WTC11 (cell line): ENCODE measurements around the gene EIF4G3. TPM values are rescaled to one million over a fixed set of nuclear protein-coding genes. Genes with fewer than 3 reads are reported as not detected.

Source experiments
- ATAC-seq: fragments of 200-7000 bp; cut with Tn5 transposase; 2 replicates; pipeline ENCODE4 v1.10.0; 2021; ENCODE audit warnings: mild to moderate bottlenecking, moderate library complexity
- CTCF ChIA-PET: fragments of 300-600 bp; sonication (Branson Sonifier 250); formaldehyde crosslinking; loops from one replicate; lab custom pipeline; 2021; ENCODE audit warnings: antibody characterized with exemption; lab: Charles Lee
- POLR2A ChIA-PET: fragments of 350-600 bp; sonication (Branson Sonifier 250); formaldehyde crosslinking; loops from one replicate; lab custom pipeline; 2021; ENCODE audit warnings: antibody characterized with exemption; lab: Charles Lee
- DNase-seq: peaks from one replicate; pipeline ENCODE4 v3.0.0; 2021; ENCODE audit warnings: low spot score
- H3K27ac Mint-ChIP-seq: 2 replicates; pipeline ENCODE4 v1.8.0; 2021; ENCODE audit warnings: mixed read lengths
- H3K27me3 Mint-ChIP-seq: 2 replicates; pipeline ENCODE4 v1.8.0; 2021; ENCODE audit warnings: low read depth, mild to moderate bottlenecking, moderate library complexity, mixed read lengths
- H3K36me3 Mint-ChIP-seq: 2 replicates; pipeline ENCODE4 v1.8.0; 2021; ENCODE audit warnings: mixed read lengths
- H3K4me1 Mint-ChIP-seq: 2 replicates; pipeline ENCODE4 v1.8.0; 2022; ENCODE audit warnings: mixed read lengths
- H3K4me3 Mint-ChIP-seq: 2 replicates; pipeline ENCODE4 v1.8.0; 2021; ENCODE audit warnings: mild to moderate bottlenecking, moderate library complexity, mixed read lengths
- H3K9me3 Mint-ChIP-seq: 2 replicates; pipeline ENCODE4 v1.8.0; 2021; ENCODE audit warnings: mixed read lengths
- CREM ChIP-seq: sonication (generic); formaldehyde crosslinking; IDR thresholded peaks from 2 replicates; pipeline ENCODE4 v1.8.1; 2022; ENCODE audit warnings: mild to moderate bottlenecking, missing genetic modification reagents, moderate library complexity
- ERG ChIP-seq: fragments of 250-450 bp; sonication (Bioruptor Pico); IDR thresholded peaks from 2 replicates; pipeline ENCODE4 v1.8.0; 2021; ENCODE audit warnings: mild to moderate bottlenecking
- ETV6 ChIP-seq: sonication (generic); formaldehyde crosslinking; IDR thresholded peaks from 2 replicates; pipeline ENCODE4 v1.8.1; 2022; ENCODE audit warnings: mild to moderate bottlenecking, missing genetic modification reagents
- FOXJ3 ChIP-seq: sonication (generic); formaldehyde crosslinking; IDR thresholded peaks from 2 replicates; pipeline ENCODE4 v1.9.0; 2021; ENCODE audit warnings: missing genetic modification reagents, mild to moderate bottlenecking, borderline replicate concordance
- HMGA2 ChIP-seq: fragments of 250-450 bp; sonication (Bioruptor Pico); IDR thresholded peaks from 2 replicates; pipeline ENCODE4 v1.4.0; 2021; ENCODE audit warnings: mild to moderate bottlenecking, moderate library complexity
- MXD4 ChIP-seq: fragments of 250-450 bp; sonication (Bioruptor Pico); IDR thresholded peaks from 2 replicates; pipeline ENCODE4 v1.8.0; 2021; ENCODE audit warnings: mild to moderate bottlenecking, moderate library complexity, borderline replicate concordance
- NFATC4 ChIP-seq: fragments of 250-450 bp; sonication (Bioruptor Pico); IDR thresholded peaks from 2 replicates; pipeline ENCODE4 v1.9.0; 2021; ENCODE audit warnings: mild to moderate bottlenecking
- NR1H2 ChIP-seq: sonication (generic); formaldehyde crosslinking; IDR thresholded peaks from 2 replicates; pipeline ENCODE4 v1.9.0; 2021; ENCODE audit warnings: mild to moderate bottlenecking, moderate library complexity, missing genetic modification reagents
- NR2C2 ChIP-seq: sonication (generic); formaldehyde crosslinking; IDR thresholded peaks from 2 replicates; pipeline ENCODE4 v1.8.0; 2022; ENCODE audit warnings: mild to moderate bottlenecking, missing genetic modification reagents
- PRRX2 ChIP-seq: fragments of 250-450 bp; sonication (Bioruptor Pico); IDR thresholded peaks from 2 replicates; pipeline ENCODE4 v1.8.0; 2021; ENCODE audit warnings: mild to moderate bottlenecking
- SP1 ChIP-seq: sonication (generic); formaldehyde crosslinking; conservative IDR thresholded peaks from 2 replicates; pipeline ENCODE4 v1.8.1; 2022; ENCODE audit warnings: missing genetic modification reagents
- ZNF121 ChIP-seq: sonication (generic); formaldehyde crosslinking; IDR thresholded peaks from 2 replicates; pipeline ENCODE4 v1.8.0; 2023; ENCODE audit warnings: missing genetic modification reagents
- ZNF416 ChIP-seq: fragments of 250-450 bp; sonication (Bioruptor Pico); IDR thresholded peaks from 2 replicates; pipeline ENCODE4 v1.9.0; 2021; ENCODE audit warnings: mild to moderate bottlenecking, inconsistent platforms
- ZNF423 ChIP-seq: fragments of 250-450 bp; sonication (Bioruptor Pico); IDR thresholded peaks from 2 replicates; pipeline ENCODE4 v2.1.2; 2022; ENCODE audit warnings: mild to moderate bottlenecking, moderate library complexity
- ZSCAN18 ChIP-seq: fragments of 250-450 bp; sonication (Bioruptor Pico); IDR thresholded peaks from 2 replicates; pipeline ENCODE4 v2.1.2; 2022; ENCODE audit warnings: mild to moderate bottlenecking, moderate library complexity
- total RNA-seq: library from RNA; stranded (reverse); gene quantifications from 3 replicates; pipeline ENCODE4 v1.2.3, GENCODE V29; 2021
- TF ChIP-seq, protein P1 (sequence below): sonication (generic); formaldehyde crosslinking; IDR thresholded peaks from 2 replicates; pipeline ENCODE4 v1.8.0; 2022; ENCODE audit warnings: missing genetic modification reagents
- TF ChIP-seq, protein P2 (sequence below): sonication (generic); formaldehyde crosslinking; IDR thresholded peaks from 2 replicates; pipeline ENCODE4 v1.8.0; 2022; ENCODE audit warnings: mild to moderate bottlenecking, missing genetic modification reagents
- TF ChIP-seq, protein P3 (sequence below): sonication (generic); formaldehyde crosslinking; IDR thresholded peaks from 2 replicates; pipeline ENCODE4 v1.8.1; 2023; ENCODE audit warnings: mild to moderate bottlenecking, missing genetic modification reagents

Gene EIF4G3
- total RNA-seq, 1 experiment from 2014 or later = 77.7 TPM

GRCh38 chr1:20964540-20965484 is 211.9 kb downstream of the EIF4G3 start (continued):
- TF ChIP-seq, protein P1, sequence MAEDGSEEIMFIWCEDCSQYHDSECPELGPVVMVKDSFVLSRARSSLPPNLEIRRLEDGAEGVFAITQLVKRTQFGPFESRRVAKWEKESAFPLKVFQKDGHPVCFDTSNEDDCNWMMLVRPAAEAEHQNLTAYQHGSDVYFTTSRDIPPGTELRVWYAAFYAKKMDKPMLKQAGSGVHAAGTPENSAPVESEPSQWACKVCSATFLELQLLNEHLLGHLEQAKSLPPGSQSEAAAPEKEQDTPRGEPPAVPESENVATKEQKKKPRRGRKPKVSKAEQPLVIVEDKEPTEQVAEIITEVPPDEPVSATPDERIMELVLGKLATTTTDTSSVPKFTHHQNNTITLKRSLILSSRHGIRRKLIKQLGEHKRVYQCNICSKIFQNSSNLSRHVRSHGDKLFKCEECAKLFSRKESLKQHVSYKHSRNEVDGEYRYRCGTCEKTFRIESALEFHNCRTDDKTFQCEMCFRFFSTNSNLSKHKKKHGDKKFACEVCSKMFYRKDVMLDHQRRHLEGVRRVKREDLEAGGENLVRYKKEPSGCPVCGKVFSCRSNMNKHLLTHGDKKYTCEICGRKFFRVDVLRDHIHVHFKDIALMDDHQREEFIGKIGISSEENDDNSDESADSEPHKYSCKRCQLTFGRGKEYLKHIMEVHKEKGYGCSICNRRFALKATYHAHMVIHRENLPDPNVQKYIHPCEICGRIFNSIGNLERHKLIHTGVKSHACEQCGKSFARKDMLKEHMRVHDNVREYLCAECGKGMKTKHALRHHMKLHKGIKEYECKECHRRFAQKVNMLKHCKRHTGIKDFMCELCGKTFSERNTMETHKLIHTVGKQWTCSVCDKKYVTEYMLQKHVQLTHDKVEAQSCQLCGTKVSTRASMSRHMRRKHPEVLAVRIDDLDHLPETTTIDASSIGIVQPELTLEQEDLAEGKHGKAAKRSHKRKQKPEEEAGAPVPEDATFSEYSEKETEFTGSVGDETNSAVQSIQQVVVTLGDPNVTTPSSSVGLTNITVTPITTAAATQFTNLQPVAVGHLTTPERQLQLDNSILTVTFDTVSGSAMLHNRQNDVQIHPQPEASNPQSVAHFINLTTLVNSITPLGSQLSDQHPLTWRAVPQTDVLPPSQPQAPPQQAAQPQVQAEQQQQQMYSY = no peak
- TF ChIP-seq NR1H2 (CRISPR knock-in tag) = no peak
- no peak for TF ChIP-seq NFATC4
- TF ChIP-seq ERG (CRISPR knock-in tag) = no peak
- no peak for TF ChIP-seq NR2C2 (CRISPR knock-in tag)
- TF ChIP-seq FOXJ3 = no peak
- no peak for TF ChIP-seq ZNF416
- no peak for TF ChIP-seq SP1
- TF ChIP-seq CREM (CRISPR knock-in tag) = no peak
- no peak for TF ChIP-seq MXD4 (CRISPR knock-in tag)
- TF ChIP-seq HMGA2 = no peak
- no peak for TF ChIP-seq PRRX2 (CRISPR knock-in tag)
- TF ChIP-seq, protein P2, sequence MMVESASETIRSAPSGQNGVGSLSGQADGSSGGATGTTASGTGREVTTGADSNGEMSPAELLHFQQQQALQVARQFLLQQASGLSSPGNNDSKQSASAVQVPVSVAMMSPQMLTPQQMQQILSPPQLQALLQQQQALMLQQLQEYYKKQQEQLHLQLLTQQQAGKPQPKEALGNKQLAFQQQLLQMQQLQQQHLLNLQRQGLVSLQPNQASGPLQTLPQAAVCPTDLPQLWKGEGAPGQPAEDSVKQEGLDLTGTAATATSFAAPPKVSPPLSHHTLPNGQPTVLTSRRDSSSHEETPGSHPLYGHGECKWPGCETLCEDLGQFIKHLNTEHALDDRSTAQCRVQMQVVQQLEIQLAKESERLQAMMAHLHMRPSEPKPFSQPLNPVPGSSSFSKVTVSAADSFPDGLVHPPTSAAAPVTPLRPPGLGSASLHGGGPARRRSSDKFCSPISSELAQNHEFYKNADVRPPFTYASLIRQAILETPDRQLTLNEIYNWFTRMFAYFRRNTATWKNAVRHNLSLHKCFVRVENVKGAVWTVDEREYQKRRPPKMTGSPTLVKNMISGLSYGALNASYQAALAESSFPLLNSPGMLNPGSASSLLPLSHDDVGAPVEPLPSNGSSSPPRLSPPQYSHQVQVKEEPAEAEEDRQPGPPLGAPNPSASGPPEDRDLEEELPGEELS (CRISPR knock-in tag) = no peak

DNA sequence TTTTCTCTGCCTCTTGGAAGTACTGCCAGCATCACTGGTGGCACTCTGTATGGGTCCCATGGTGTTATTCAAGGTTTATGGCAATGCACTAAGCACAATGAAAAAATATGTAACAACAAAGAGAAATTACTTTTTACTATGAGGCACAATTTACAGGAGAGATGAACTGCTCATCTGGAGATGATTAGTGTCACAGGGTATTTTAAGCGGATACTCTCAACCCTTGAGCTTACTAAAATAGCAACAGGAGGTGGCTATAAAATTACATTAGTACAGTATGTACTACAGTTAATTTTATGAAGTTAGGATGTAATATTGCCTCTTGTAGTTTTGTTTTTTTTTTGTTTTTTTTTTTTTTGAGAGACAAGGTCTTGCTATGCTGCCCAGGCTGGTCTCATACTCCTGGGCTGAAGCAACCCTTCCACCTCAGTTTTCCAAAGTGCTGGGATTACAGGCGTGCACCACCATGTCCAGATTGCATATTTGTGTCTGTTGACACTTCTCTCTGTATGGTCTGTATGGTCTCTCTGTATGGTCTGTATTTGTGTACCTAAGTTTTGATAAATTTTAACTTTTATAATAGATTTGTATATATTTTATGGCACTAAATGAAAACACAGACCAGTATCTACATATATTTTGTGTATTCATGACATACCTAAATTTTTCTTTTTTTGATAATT is 214.0 kb downstream of the EIF4G3 start:
- Mint-ChIP-seq H3K4me3 (no peak overlapping the region), H3K27me3 (no peaks in the 10 kb centered on the region), H3K27ac (no peak overlapping the region), H3K4me1 (peaks cover 27% of the 10 kb centered on the region), H3K9me3 (no peaks in the 10 kb centered on the region), H3K36me3 (no peaks in the 10 kb centered on the region)
- ChIA-PET CTCF (no interaction called here), POLR2A (no interaction called here)
- ATAC-seq = no peak
- DNase-seq = no peak
- TF ChIP-seq ETV6 (no peak), ZSCAN18 (CRISPR knock-in tag) (no peak), CREM (CRISPR knock-in tag) (no peak), ZNF423 (CRISPR knock-in tag) (no peak), ZNF121 (CRISPR knock-in tag) (no peak)
- TF ChIP-seq, protein P3, sequence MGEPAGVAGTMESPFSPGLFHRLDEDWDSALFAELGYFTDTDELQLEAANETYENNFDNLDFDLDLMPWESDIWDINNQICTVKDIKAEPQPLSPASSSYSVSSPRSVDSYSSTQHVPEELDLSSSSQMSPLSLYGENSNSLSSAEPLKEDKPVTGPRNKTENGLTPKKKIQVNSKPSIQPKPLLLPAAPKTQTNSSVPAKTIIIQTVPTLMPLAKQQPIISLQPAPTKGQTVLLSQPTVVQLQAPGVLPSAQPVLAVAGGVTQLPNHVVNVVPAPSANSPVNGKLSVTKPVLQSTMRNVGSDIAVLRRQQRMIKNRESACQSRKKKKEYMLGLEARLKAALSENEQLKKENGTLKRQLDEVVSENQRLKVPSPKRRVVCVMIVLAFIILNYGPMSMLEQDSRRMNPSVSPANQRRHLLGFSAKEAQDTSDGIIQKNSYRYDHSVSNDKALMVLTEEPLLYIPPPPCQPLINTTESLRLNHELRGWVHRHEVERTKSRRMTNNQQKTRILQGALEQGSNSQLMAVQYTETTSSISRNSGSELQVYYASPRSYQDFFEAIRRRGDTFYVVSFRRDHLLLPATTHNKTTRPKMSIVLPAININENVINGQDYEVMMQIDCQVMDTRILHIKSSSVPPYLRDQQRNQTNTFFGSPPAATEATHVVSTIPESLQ (CRISPR knock-in tag) = no peak
- TF ChIP-seq, protein P1 = no peak
